8988T (cell line): Measurements from ENCODE around the gene ZNHIT3.

Source experiments
- DNase-seq: peaks from one replicate; pipeline ENCODE4 v3.0.0; 2011

Gene ZNHIT3

GRCh38 chr17:36514856-36515255 is 28.4 kb downstream of the ZNHIT3 start:
- DNase-seq, result no peak

DNA sequence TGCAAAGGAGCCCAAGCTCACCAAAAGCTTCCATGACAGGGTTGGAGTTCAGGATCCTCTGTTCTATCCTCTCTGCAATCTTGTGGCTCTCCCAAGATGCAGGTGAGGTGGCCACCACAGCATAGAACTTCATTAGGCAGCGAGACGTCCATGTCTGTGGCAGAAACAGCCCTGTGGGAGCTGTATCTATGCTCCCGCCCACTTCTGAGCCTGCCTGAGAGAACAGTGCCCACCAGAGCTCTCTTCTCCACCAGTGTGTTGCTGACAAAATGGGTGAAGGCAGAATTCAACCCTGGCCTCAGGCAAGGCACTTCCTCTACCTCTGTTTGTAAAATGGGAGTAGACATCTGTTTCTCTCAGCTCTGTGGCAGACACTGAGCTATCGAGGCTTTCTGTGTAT is 29.4 kb downstream of the ZNHIT3 start:
- no peak for DNase-seq

- DNase-seq, result no peak
Measured at GRCh38 chr17:36523113-36523512, 36.6 kb downstream of the ZNHIT3 start.

- no peak for DNase-seq
Measured at GRCh38 chr17:36524428-36524876, 38.0 kb downstream of the ZNHIT3 start.

- no peak for DNase-seq
Measured at GRCh38 chr17:36525113-36525512, 38.6 kb downstream of the ZNHIT3 start.

- DNase-seq, result no peak
Measured at GRCh38 chr17:36525888-36526287, 39.4 kb downstream of the ZNHIT3 start.

DNA sequence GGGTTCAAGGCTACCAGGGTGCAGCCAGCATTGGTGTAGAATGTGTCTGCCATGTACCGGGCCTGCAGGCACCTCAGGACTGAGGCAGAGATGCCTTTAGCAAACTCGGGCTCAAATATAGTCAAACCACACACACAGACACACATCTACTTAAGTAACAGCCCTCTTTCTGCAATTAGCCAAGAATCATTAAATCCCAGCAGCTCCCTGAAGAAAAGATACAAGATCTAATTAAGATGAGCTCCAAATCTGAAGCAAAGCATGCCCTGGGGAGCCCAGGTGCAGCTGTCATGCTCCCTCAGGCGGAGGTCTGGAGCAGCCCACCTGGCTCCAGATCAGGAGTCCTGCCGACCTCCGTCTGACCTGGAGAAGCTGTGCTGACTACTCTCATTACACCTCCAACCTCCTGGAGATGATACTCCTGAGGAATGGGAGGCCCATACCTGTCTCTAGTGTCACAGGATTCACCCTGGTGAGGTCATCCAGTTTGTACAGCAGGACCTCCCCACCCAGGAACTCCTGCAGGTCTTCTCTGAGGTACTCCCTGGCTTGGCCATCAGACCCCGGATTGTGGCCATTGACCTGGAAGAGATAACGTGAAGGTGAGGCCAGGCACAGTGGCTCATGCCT is 41.3 kb downstream of the ZNHIT3 start:
- DNase-seq, result no peak

- no peak for DNase-seq
Measured at GRCh38 chr17:36529121-36529520, 42.6 kb downstream of the ZNHIT3 start.

- no peak for DNase-seq
Measured at GRCh38 chr17:36532435-36532975, 46.0 kb downstream of the ZNHIT3 start.

GRCh38 chr17:36533935-36534839 is 47.7 kb downstream of the ZNHIT3 start:
- peak; percentile 33 for DNase-seq

GRCh38 chr17:36534840-36535668 is 48.6 kb downstream of the ZNHIT3 start, which contains the start of the genes MYO19 and PIGW:
Gene MYO19, minus strand, starts transcription at chr17:36534868. Its CDS starts 2,330 bp downstream, at chr17:36532538.
Gene PIGW, plus strand, starts transcription at chr17:36534987. Its CDS starts 2,115 bp downstream, at chr17:36537102.
- DNase-seq, result peak; percentile 52

- no peak for DNase-seq
Measured at GRCh38 chr17:36535669-36536081, 49.2 kb downstream of the ZNHIT3 start.

GRCh38 chr17:36540696-36541095 is 54.2 kb downstream of the ZNHIT3 start:
- DNase-seq, result no peak

- no peak for DNase-seq
Measured at GRCh38 chr17:36542755-36543154, 56.3 kb downstream of the ZNHIT3 start.

DNA sequence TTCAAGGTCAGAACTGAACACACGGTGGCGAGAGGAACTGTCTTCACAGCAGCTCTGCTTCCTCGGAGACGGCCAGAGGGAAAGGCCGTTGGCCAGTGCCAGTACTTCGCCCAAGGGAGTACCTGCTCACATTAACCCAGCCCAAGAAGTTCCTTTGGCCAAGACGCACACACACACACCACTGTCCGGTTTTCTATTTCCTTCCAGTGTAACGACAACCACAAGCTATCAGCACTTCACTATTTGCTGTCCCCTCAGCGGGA is 57.5 kb downstream of the ZNHIT3 start:
- no peak for DNase-seq

DNA sequence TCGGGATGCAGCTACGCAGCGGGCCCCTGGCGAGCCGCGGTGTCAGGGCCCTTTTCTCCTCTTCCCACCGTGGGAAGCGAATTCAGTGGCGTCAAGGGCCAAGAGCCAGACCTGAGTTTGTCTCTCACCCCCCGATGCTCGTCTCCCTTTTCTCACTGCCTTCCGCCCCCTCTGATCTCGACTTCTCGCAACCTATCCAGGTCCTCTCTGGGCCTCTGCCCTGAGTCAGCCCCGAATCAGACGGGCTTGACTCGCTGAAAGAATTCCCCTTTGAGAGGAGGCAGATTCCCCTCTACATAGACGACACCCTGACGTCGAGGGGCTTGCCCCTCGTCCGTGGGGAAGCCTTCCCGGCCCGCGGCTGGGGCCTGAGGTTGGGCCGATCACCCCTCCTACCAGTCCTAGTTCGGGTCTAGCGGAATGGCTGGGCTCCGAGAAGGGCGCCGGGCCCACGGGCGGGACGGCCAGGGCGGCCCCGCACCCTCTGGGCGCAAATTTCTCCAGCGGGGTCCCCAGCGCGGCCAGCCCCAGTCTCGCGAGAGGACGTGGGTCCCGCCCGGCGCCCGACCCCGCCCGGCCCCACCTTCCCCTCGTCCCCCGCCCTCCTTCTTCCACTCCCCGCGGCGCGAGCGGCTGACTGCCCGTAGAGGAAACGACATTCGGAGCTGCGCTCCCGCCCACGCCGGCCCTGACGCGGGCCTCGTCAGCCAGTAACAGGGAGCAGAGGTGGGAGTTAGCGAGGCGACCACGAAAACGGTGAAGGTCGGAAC is 58.0 kb downstream of the ZNHIT3 start, which contains the start of gene GGNBP2:
TSS of gene GGNBP2 (plus strand) at position 613 of the 770 bp plus-strand sequence. CDS start 806 bp downstream, outside the sequence.
- DNase-seq, result peak; percentile 54

DNA sequence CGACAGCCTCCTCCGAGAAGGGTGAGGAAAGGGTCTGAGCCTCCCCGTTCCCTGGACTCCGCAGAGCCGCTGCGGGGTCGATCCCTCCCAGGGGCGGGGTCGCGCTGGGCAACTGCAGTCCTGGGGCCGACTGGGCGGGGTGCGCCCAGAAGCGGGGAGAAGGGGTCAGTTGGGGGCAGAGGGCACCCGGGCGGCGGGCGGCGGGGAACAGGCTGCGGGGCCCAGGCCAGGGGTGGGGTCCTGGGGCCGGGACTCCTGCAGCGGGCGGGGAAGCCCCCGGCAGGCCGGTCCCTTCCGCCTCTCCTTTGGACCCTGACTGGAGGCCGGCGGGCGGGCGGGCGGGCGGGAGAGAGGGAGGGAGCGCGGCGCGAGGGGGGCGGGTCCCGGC is 58.6 kb downstream of the ZNHIT3 start:
- DNase-seq, result no peak
